ENCODE data around the gene AP3M1.
A peak's percentile ranks its signal among the peaks of the same experiment; 100 is the strongest.
"Not testable (repeated sequence)": the region's sequence is repeated elsewhere in the genome, so short reads cannot be mapped to it uniquely, and the experiment has no call there.

Gene AP3M1

GRCh38 chr10:74150204-74150989 lies at the start of gene AP3M1:
Gene AP3M1, minus strand, starts transcription at chr10:74150828. Its CDS starts 12,449 bp downstream, at chr10:74138379.
- DNase-seq (ENCODE audit: insufficient read length, low spot score) (peak; percentile 88), FAIRE-seq (no peak)

- FAIRE-seq = no peak
Measured at GRCh38 chr10:74199315-74199714, 48.7 kb upstream of the AP3M1 start.

GRCh38 chr10:74194999-74195398 lies 44.4 kb upstream of the AP3M1 start:
- DNase-seq (ENCODE audit: insufficient read length, low spot score) = no peak
- FAIRE-seq = no peak

More at GRCh38 chr10:74199315-74199714, 48.7 kb upstream of the AP3M1 start:
- no peak for DNase-seq (ENCODE audit: insufficient read length, low spot score)

- no peak for DNase-seq (ENCODE audit: insufficient read length, low spot score)
- FAIRE-seq = no peak
Measured at GRCh38 chr10:74194545-74194944, 43.9 kb upstream of the AP3M1 start.

GRCh38 chr10:74190494-74190893 lies 39.9 kb upstream of the AP3M1 start:
- DNase-seq (ENCODE audit: insufficient read length, low spot score) (no peak), FAIRE-seq (no peak)

GRCh38 chr10:74189999-74190421 lies 39.4 kb upstream of the AP3M1 start:
- DNase-seq (ENCODE audit: insufficient read length, low spot score) = peak; percentile 50
- peak; percentile 63 for FAIRE-seq

- not testable (repeated sequence) for FAIRE-seq; DNase-seq (ENCODE audit: insufficient read length, low spot score)
Measured at GRCh38 chr10:74188617-74189016, 38.0 kb upstream of the AP3M1 start.

- FAIRE-seq (no peak), DNase-seq (ENCODE audit: insufficient read length, low spot score) (no peak)
Measured at GRCh38 chr10:74187237-74187636, 36.6 kb upstream of the AP3M1 start.

GRCh38 chr10:74186678-74187077 lies 36.0 kb upstream of the AP3M1 start:
- FAIRE-seq = no peak
- no peak for DNase-seq (ENCODE audit: insufficient read length, low spot score)

GRCh38 chr10:74179111-74179710 lies 28.6 kb upstream of the AP3M1 start:
- no peak for DNase-seq (ENCODE audit: insufficient read length, low spot score)
- FAIRE-seq = no peak

GRCh38 chr10:74178042-74178791 lies 27.6 kb upstream of the AP3M1 start:
- FAIRE-seq (no peak), DNase-seq (ENCODE audit: insufficient read length, low spot score) (no peak)

- peak; percentile 45 for DNase-seq (ENCODE audit: insufficient read length, low spot score)
- peak; percentile 4 for FAIRE-seq
Measured at GRCh38 chr10:74177140-74177677, 26.6 kb upstream of the AP3M1 start.

GRCh38 chr10:74176380-74177139 lies 25.9 kb upstream of the AP3M1 start:
- DNase-seq (ENCODE audit: insufficient read length, low spot score) (peak; percentile 92), FAIRE-seq (peak; percentile 90)

GRCh38 chr10:74175510-74176379 lies 25.1 kb upstream of the AP3M1 start:
- DNase-seq (ENCODE audit: insufficient read length, low spot score) (no peak), FAIRE-seq (no peak)

- DNase-seq (ENCODE audit: insufficient read length, low spot score) (no peak), FAIRE-seq (no peak)
Measured at GRCh38 chr10:74174521-74174920, 23.9 kb upstream of the AP3M1 start.

- no peak for FAIRE-seq
- no peak for DNase-seq (ENCODE audit: insufficient read length, low spot score)
Measured at GRCh38 chr10:74171625-74172024, 21.0 kb upstream of the AP3M1 start.

- FAIRE-seq = no peak
Measured at GRCh38 chr10:74167443-74167842, 16.8 kb upstream of the AP3M1 start.

GRCh38 chr10:74165530-74165901 lies 14.9 kb upstream of the AP3M1 start:
- FAIRE-seq (no peak), DNase-seq (ENCODE audit: insufficient read length, low spot score) (peak; percentile 31)

More at GRCh38 chr10:74167443-74167842, 16.8 kb upstream of the AP3M1 start:
- no peak for DNase-seq (ENCODE audit: insufficient read length, low spot score)

- DNase-seq (ENCODE audit: insufficient read length, low spot score) (no peak), FAIRE-seq (no peak)
Measured at GRCh38 chr10:74164716-74165529, 14.3 kb upstream of the AP3M1 start.
